OCI-LY3 (cell line): Measurements from ENCODE around the gene FBH1.
"Not testable (repeated sequence)": the region's sequence is repeated elsewhere in the genome, so short reads cannot be mapped to it uniquely, and the experiment has no call there.

Source experiments
- H2AFZ ChIP-seq: fragments of 200-600, 300-600 bp; shearing (Covaris generic); 2 replicates; pipeline ENCODE4 v1.6.0; 2014; ENCODE audit warnings: antibody characterized with exemption, low read depth, low read length
- H3K27ac ChIP-seq: fragments of 200-600, 300-600 bp; sonication (generic); 2 replicates; pipeline ENCODE4 v1.5.1; 2014; ENCODE audit warnings: mild to moderate bottlenecking, low read length, moderate library complexity, mixed read lengths
- H3K27me3 ChIP-seq: fragments of 200-600, 300-600 bp; sonication (generic); 2 replicates; pipeline ENCODE4 v1.6.1; 2014; ENCODE audit warnings: low read depth, low read length, mixed read lengths
- H3K36me3 ChIP-seq: fragments of 200-600, 300-600 bp; sonication (generic); replicated peaks from 2 replicates; pipeline ENCODE3; 2014; ENCODE audit warnings: low read depth, low read length, mixed read lengths
- H3K4me1 ChIP-seq: fragments of 300-600, 200-600 bp; sonication (generic); 2 replicates; pipeline ENCODE4 v1.6.1; 2014; ENCODE audit warnings: low read length, mixed read lengths
- H3K4me2 ChIP-seq: fragments of 200-600, 300-600 bp; sonication (generic); 2 replicates; pipeline ENCODE4 v1.6.1; 2014; ENCODE audit warnings: low read length, mixed read lengths
- H3K4me3 ChIP-seq: fragments of 300-600, 200-600 bp; sonication (generic); 2 replicates; pipeline ENCODE4 v1.5.1; 2014; ENCODE audit warnings: antibody characterized with exemption, mild to moderate bottlenecking, low read length, moderate library complexity
- H3K79me2 ChIP-seq: fragments of 300-600, 200-600 bp; shearing (Covaris generic); 2 replicates; pipeline ENCODE4 v1.6.1; 2014; ENCODE audit warnings: mild to moderate bottlenecking, low read length, mixed read lengths
- H3K9ac ChIP-seq: fragments of 300-600, 200-600 bp; shearing (Covaris generic); 2 replicates; pipeline ENCODE4 v1.6.0; 2014; ENCODE audit warnings: mild to moderate bottlenecking, low read length, moderate library complexity
- H3K9me3 ChIP-seq: fragments of 200-600, 300-600 bp; shearing (Covaris generic); 2 replicates; pipeline ENCODE4 v1.6.1; 2014; ENCODE audit warnings: low read length, mixed read lengths; ENCODE audit not compliant: insufficient read depth
- H4K20me1 ChIP-seq: fragments of 200-600, 300-600 bp; sonication (generic); 2 replicates; pipeline ENCODE4 v1.6.1; 2016; ENCODE audit warnings: low read length, mixed read lengths; ENCODE audit not compliant: insufficient read depth
- EZH2phosphoT487 ChIP-seq: fragments of 200-600 bp; shearing (Covaris generic); IDR thresholded peaks from 2 replicates; pipeline ENCODE4 v1.6.1; 2018; ENCODE audit warnings: antibody characterized with exemption, mixed run types, low read depth
- TF ChIP-seq, protein P1 (sequence below): fragments of 200-600, 300-600 bp; sonication (generic); IDR thresholded peaks from 2 replicates; pipeline ENCODE4 v1.5.1; 2014; ENCODE audit warnings: antibody characterized with exemption, low read length, low read depth

FBH1 gene

DNA sequence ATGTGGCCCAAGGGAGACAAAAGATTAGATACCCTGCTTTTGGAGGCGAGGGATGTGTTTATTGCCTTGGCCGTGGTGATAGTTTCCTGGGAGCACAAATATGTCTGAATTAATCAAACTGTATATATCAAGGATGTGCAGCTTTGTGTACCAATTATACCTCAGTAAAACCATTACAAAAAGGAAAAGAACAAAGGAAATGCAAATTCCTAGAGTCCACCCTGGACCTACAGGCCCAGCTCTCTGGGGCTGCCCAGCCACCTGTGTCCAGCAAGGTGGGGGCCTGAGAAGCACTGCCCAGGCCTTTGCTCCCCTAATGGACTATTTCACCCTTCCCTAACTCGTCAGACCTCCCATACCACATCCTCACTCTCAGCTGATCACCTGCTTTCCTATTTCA lies 20.9 kb upstream of the FBH1 start:
- no peaks in the 10 kb centered on the region for H3K4me1 ChIP-seq
- no peak overlapping the region for H3K4me3 ChIP-seq
- H3K36me3 ChIP-seq: no peaks in the 10 kb centered on the region
- H3K9me3 ChIP-seq: no peaks in the 10 kb centered on the region
- TF ChIP-seq, protein P1, sequence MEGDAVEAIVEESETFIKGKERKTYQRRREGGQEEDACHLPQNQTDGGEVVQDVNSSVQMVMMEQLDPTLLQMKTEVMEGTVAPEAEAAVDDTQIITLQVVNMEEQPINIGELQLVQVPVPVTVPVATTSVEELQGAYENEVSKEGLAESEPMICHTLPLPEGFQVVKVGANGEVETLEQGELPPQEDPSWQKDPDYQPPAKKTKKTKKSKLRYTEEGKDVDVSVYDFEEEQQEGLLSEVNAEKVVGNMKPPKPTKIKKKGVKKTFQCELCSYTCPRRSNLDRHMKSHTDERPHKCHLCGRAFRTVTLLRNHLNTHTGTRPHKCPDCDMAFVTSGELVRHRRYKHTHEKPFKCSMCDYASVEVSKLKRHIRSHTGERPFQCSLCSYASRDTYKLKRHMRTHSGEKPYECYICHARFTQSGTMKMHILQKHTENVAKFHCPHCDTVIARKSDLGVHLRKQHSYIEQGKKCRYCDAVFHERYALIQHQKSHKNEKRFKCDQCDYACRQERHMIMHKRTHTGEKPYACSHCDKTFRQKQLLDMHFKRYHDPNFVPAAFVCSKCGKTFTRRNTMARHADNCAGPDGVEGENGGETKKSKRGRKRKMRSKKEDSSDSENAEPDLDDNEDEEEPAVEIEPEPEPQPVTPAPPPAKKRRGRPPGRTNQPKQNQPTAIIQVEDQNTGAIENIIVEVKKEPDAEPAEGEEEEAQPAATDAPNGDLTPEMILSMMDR: no peak
- no peak for TF ChIP-seq EZH2phosphoT487
- no peak overlapping the region for H3K9ac ChIP-seq
- H4K20me1 ChIP-seq: no peaks in the 10 kb centered on the region
- no peak overlapping the region for H2AFZ ChIP-seq
- H3K27ac ChIP-seq: no peak overlapping the region
- H3K4me2 ChIP-seq: no peak overlapping the region
- no peaks in the 10 kb centered on the region for H3K27me3 ChIP-seq
- H3K79me2 ChIP-seq: no peaks in the 10 kb centered on the region

DNA sequence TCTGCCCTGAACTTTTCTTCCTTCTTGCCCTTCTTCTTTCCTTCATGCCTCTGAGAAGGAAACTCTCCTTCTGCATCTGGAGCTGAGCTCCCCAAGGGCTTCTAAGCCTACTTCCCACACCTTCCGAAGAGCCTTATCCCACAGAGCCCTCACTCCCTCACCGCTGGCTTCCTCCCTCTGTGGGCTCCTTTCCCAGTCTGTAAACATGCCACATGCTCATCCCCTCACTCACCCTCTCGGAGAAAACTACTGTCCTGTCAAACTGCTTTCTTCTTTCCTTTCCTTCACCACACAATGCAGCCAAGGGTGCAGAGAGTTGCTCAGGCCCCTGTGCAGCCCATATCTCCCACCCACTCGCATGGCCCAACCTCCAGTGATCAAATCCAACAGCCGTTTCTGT lies 18.4 kb upstream of the FBH1 start:
- H3K27ac ChIP-seq: no peak overlapping the region
- H3K4me1 ChIP-seq: no peaks in the 10 kb centered on the region
- H3K79me2 ChIP-seq: no peaks in the 10 kb centered on the region
- H3K27me3 ChIP-seq: no peaks in the 10 kb centered on the region
- no peak overlapping the region for H3K4me3 ChIP-seq
- H4K20me1 ChIP-seq: no peaks in the 10 kb centered on the region
- no peak overlapping the region for H2AFZ ChIP-seq
- H3K9me3 ChIP-seq: no peaks in the 10 kb centered on the region
- H3K36me3 ChIP-seq: no peaks in the 10 kb centered on the region
- TF ChIP-seq, protein P1: no peak
- no peak for TF ChIP-seq EZH2phosphoT487
- no peak overlapping the region for H3K9ac ChIP-seq
- H3K4me2 ChIP-seq: no peak overlapping the region

DNA sequence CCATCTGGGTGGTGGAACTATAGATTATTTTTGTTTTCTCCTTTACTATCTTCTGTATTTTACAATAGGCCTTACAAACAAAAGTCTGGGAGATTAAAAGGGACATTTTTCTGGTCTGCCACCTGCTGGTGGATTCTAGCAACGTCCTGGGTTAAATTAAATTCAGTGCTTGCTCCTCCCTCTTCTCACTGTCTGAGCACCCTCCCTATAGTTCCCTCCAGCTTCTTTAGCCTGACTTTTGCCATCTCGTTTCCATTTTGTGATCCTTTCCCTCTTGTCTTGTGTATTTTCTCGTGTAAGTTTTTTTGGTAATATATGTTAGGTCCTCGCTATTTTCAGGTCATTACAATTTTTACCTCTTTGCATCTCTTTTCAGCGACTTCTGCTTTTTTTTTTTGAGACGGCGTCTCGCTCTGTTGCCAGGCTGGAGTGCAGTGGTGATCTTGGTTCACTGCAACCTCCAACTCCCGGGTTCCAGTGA lies 16.5 kb upstream of the FBH1 start:
- TF ChIP-seq EZH2phosphoT487: no peak
- TF ChIP-seq, protein P1: peak; percentile 58
- H3K36me3 ChIP-seq: peaks cover 8% of the 10 kb centered on the region
- H3K79me2 ChIP-seq: no peaks in the 10 kb centered on the region
- H3K4me1 ChIP-seq: no peaks in the 10 kb centered on the region
- H3K4me2 ChIP-seq: peak overlapping the region; percentile 52
- H2AFZ ChIP-seq: no peak overlapping the region
- H3K9ac ChIP-seq: peak overlapping the region; percentile 25; the same call in 1 of the 2 replicates
- H3K4me3 ChIP-seq: peak overlapping the region; percentile 65
- no peaks in the 10 kb centered on the region for H3K27me3 ChIP-seq
- H3K27ac ChIP-seq: no peak overlapping the region
- H4K20me1 ChIP-seq: no peaks in the 10 kb centered on the region
- no peaks in the 10 kb centered on the region for H3K9me3 ChIP-seq

DNA sequence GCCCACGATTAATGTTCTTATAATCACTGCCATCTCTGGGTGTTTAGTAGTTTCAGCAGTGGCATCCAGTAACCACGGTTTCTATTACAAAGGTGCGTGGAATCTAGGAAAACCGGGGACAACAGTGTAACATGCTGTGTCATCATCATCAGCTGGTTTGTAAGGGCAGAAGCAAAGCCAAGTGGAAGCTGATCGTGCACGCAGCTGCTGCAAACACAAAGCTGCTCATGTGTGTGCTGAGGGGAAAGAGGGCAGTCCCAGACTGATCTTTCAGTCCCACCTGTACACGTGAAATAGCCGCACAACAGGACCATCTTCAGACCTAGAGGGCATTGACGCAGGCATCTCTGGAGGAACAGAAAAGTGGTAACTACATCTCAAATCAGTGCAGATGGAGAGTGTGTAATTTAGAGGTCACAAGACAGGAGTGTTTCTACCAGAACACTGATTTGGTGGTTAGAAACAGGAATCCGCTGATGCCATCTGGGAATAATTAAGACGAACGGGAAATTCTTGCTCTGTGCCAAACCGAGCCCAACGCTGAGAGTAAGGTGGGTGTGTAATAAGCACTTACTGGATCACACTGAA lies 13.8 kb upstream of the FBH1 start:
- Histone ChIP-seq H3K27ac (no peak overlapping the region), H3K4me1 (no peaks in the 10 kb centered on the region), H3K4me3 (no peak overlapping the region), H3K9me3 (no peaks in the 10 kb centered on the region), H4K20me1 (no peaks in the 10 kb centered on the region), H2AFZ (no peak overlapping the region), H3K4me2 (no peak overlapping the region), H3K27me3 (no peaks in the 10 kb centered on the region), H3K9ac (no peak overlapping the region), H3K79me2 (no peaks in the 10 kb centered on the region), H3K36me3 (peaks cover 8% of the 10 kb centered on the region)
- TF ChIP-seq EZH2phosphoT487: no peak
- TF ChIP-seq, protein P1: no peak

DNA sequence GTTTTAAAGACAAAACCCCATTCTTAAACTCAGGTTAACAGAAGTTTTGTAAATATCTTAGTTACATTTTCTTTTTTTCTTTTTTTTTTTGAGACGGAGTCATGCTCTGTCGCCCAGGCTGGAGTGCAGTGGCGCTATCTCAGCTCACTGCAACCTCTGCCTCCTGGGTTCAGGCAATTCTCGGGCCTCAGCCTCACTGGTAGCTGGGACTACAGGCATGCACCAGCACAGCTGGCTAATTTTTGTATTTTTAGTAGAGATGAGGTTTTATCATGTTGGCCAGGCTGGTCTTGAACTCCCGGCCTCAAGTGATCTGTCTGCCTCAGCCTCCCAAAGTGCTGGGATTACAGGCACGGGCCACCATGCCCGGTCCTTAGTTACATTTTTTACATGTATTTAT lies 13.0 kb upstream of the FBH1 start:
- H3K9ac ChIP-seq, H3K4me1 ChIP-seq, H3K36me3 ChIP-seq, H3K27me3 ChIP-seq, H2AFZ ChIP-seq, H3K9me3 ChIP-seq, H4K20me1 ChIP-seq, H3K27ac ChIP-seq, H3K79me2 ChIP-seq, H3K4me3 ChIP-seq, H3K4me2 ChIP-seq: not testable (repeated sequence)
